PC-3 (cell line): ENCODE measurements around the gene NR1H2. TPM values are rescaled to one million over a fixed set of nuclear protein-coding genes. Genes with fewer than 3 reads are reported as not detected.
"Not testable (repeated sequence)": the region's sequence is repeated elsewhere in the genome, so short reads cannot be mapped to it uniquely, and the experiment has no call there.

Source experiments
- ATAC-seq: fragments of 200-7000 bp; cut with Tn5 transposase; 2 replicates; pipeline ENCODE4 v1.9.1; 2020; ENCODE audit warnings: mild to moderate bottlenecking, moderate library complexity
- BruUV-seq: library from RNA; stranded (reverse); fragments of 400-500 nt; replicated peaks from 2 replicates; lab custom pipeline; 2021; lab: Mats Ljungman, UMichigan
- CTCF ChIA-PET: fragments of 300-600 bp; sonication (Branson Sonifier 250); formaldehyde crosslinking; loops from one replicate; lab custom pipeline; 2022; ENCODE audit warnings: antibody characterized with exemption; lab: Charles Lee
- POLR2A ChIA-PET: fragments of 300-600 bp; sonication (Branson Sonifier 250); formaldehyde crosslinking; loops from one replicate; lab custom pipeline; 2022; ENCODE audit warnings: antibody characterized with exemption; ENCODE audit not compliant: unreplicated experiment; lab: Charles Lee
- DNase-seq: peaks from one replicate; pipeline ENCODE4 v3.0.0-alpha.2; 2015
- H2AFZ ChIP-seq: fragments of 300-600 bp; sonication (generic); 2 replicates; pipeline ENCODE4 v1.6.0; 2016; ENCODE audit warnings: antibody characterized with exemption, low read length
- H3F3A ChIP-seq: fragments of 300-600 bp; sonication (generic); one replicate; pipeline ENCODE4 v1.6.0; 2017; ENCODE audit warnings: antibody characterized with exemption, low read length, control low read depth, mild to moderate bottlenecking; ENCODE audit not compliant: unreplicated experiment
- H3K27ac ChIP-seq: fragments of 300-600 bp; sonication (generic); 2 replicates; pipeline ENCODE4 v1.5.1; 2016; ENCODE audit warnings: mild to moderate bottlenecking, low read length
- H3K27me3 ChIP-seq: fragments of 300-600 bp; sonication (generic); 2 replicates; pipeline ENCODE4 v1.6.1; 2016; ENCODE audit warnings: low read length, mixed read lengths
- H3K36me3 ChIP-seq: fragments of 300-600 bp; sonication (generic); 2 replicates; pipeline ENCODE4 v1.6.1; 2016; ENCODE audit warnings: low read depth, mixed run types, low read length, mixed read lengths
- H3K4me1 ChIP-seq: fragments of 300-600 bp; sonication (generic); 2 replicates; pipeline ENCODE4 v1.5.1; 2016; ENCODE audit warnings: low read length; ENCODE audit not compliant: insufficient read depth
- H3K4me2 ChIP-seq: fragments of 300-600 bp; sonication (generic); 2 replicates; pipeline ENCODE4 v1.6.0; 2016; ENCODE audit warnings: low read length
- H3K4me3 ChIP-seq: fragments of 300-600 bp; sonication (generic); 2 replicates; pipeline ENCODE4 v1.5.1; 2016; ENCODE audit warnings: mild to moderate bottlenecking, low read length, mixed read lengths
- H3K79me2 ChIP-seq: fragments of 300-600 bp; sonication (generic); 2 replicates; pipeline ENCODE4 v1.6.1; 2017; ENCODE audit warnings: low read length, mixed read lengths
- H3K9ac ChIP-seq: fragments of 300-600 bp; sonication (generic); 2 replicates; pipeline ENCODE4 v1.6.0; 2016; ENCODE audit warnings: mild to moderate bottlenecking, low read length
- H3K9me2 ChIP-seq: fragments of 300-600 bp; sonication (generic); replicated peaks from 2 replicates; pipeline ENCODE4 v1.6.1; 2016; ENCODE audit warnings: mixed run types, low read length, mixed read lengths
- H3K9me3 ChIP-seq: fragments of 300-600 bp; sonication (generic); 2 replicates; pipeline ENCODE4 v1.6.1; 2016; ENCODE audit warnings: low read length, mixed read lengths
- H4K20me1 ChIP-seq: fragments of 300-600 bp; sonication (generic); 2 replicates; pipeline ENCODE4 v1.6.1; 2016; ENCODE audit warnings: low read length, mixed read lengths
- CTCF ChIP-seq: fragments of 300-600 bp; sonication (generic); conservative IDR thresholded peaks from 2 replicates; pipeline ENCODE4 v1.5.1; 2017; ENCODE audit warnings: antibody characterized with exemption, low read depth, mild to moderate bottlenecking, low read length
- EZH2 ChIP-seq: fragments of 300-600 bp; sonication (generic); IDR thresholded peaks from one replicate; pipeline ENCODE4 v1.6.1; 2017; ENCODE audit warnings: antibody characterized with exemption, mild to moderate bottlenecking, low read length; ENCODE audit not compliant: unreplicated experiment
- EZH2phosphoT487 ChIP-seq: fragments of 300-600 bp; sonication (generic); IDR thresholded peaks from 2 replicates; pipeline ENCODE4 v1.6.1; 2018; ENCODE audit warnings: mild to moderate bottlenecking, antibody characterized with exemption, low read length, borderline replicate concordance
- intact Hi-C: fragments of 100-400 bp; cut with micrococcal nuclease; formaldehyde crosslinking; loops from 2 replicates; pipeline ENCODE4 v1.9.0; 2023
- total RNA-seq: library from RNA; depleted of rRNA; stranded (reverse); fragments of >200 nt; gene quantifications from 2 replicates; pipeline ENCODE4 v1.2.3, GENCODE V29; 2014

The NR1H2 gene
- total RNA-seq, 1 experiment from 2014 or later = 130 TPM

- CTCF ChIA-PET = no interaction called here
- intact Hi-C loops = no loop called here
- Histone ChIP-seq H3K79me2 (no peaks in the 10 kb centered on the region), H3K9me3 (no peaks in the 10 kb centered on the region), H3K9me2 (no peaks in the 10 kb centered on the region), H2AFZ (no peak overlapping the region), H3K4me3 (no peak overlapping the region), H4K20me1 (no peaks in the 10 kb centered on the region), H3K4me1 (peaks cover 9% of the 10 kb centered on the region; the same call in 1 of the 2 replicates), H3K9ac (no peak overlapping the region), H3K4me2 (no peak overlapping the region), H3K27ac (no peak overlapping the region), H3K27me3 (no peaks in the 10 kb centered on the region), H3K36me3 (no peaks in the 10 kb centered on the region), H3F3A (no peaks in the 10 kb centered on the region)
- DNase-seq (no peak), ATAC-seq (no peak)
- BruUV-seq = no TSS peak
- no peak for TF ChIP-seq CTCF
- TF ChIP-seq EZH2phosphoT487 = no peak
- TF ChIP-seq EZH2 = no peak
- POLR2A ChIA-PET = no interaction called here
Measured at GRCh38 chr19:50334741-50335421, 41.4 kb upstream of the NR1H2 start.

DNA sequence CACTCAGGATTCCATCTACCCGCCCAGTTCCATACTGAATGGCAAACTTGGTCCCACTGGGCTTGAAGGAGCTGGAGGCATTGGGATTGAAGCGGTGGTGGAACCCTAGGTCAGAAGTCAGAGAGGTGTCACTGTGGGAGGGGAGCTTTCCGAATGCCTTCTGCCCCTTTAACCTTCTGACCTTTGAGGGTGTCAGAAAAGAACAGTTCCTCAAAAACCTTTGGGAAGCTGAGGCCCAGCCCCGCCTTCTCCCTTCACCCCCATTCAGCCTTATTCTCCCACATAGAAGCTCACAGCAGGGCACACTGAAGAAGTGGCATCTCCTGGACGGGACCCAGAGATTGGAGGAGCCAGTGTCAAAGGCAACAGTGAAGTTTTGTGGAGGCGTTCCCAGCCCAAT is 39.2 kb upstream of the NR1H2 start:
- BruUV-seq, H3K27me3 ChIP-seq, H3K27ac ChIP-seq, H4K20me1 ChIP-seq, H3K9me3 ChIP-seq, CTCF ChIA-PET, ATAC-seq, POLR2A ChIA-PET, H3K9me2 ChIP-seq, H3K4me1 ChIP-seq, H2AFZ ChIP-seq, intact Hi-C loops, DNase-seq, H3F3A ChIP-seq, H3K4me2 ChIP-seq, H3K9ac ChIP-seq, H3K4me3 ChIP-seq, H3K36me3 ChIP-seq, H3K79me2 ChIP-seq: not testable (repeated sequence)

GRCh38 chr19:50340331-50340730 is 35.9 kb upstream of the NR1H2 start:
- Histone ChIP-seq H3K4me3 (no peak overlapping the region), H3K9me3 (peaks cover 8% of the 10 kb centered on the region), H3K27ac (no peak overlapping the region), H3K27me3 (no peaks in the 10 kb centered on the region), H4K20me1 (no peaks in the 10 kb centered on the region), H3K79me2 (no peaks in the 10 kb centered on the region), H3K9ac (no peak overlapping the region), H3K4me1 (no peaks in the 10 kb centered on the region), H3K36me3 (no peaks in the 10 kb centered on the region), H3F3A (no peaks in the 10 kb centered on the region), H3K4me2 (no peak overlapping the region), H3K9me2 (no peaks in the 10 kb centered on the region), H2AFZ (no peak overlapping the region)
- no peak for TF ChIP-seq EZH2
- TF ChIP-seq EZH2phosphoT487 = no peak
- no peak for TF ChIP-seq CTCF
- ChIA-PET POLR2A (no interaction called here), CTCF (no interaction called here)
- intact Hi-C loops = no loop called here
- BruUV-seq = no TSS peak
- DNase-seq (no peak), ATAC-seq (no peak)
